RWPE2 (cell line): ENCODE results near the gene SMARCA4.

Experiments used
- ATAC-seq: fragments of 200-7000 bp; cut with Tn5 transposase; 3 replicates; pipeline ENCODE4 v1.9.1; 2021; ENCODE audit warnings: low read depth
- DNase-seq: peaks from one replicate; pipeline ENCODE4 v3.0.0-alpha.2; 2020; ENCODE audit warnings: low spot score
- H3K27ac ChIP-seq: fragments of 450-650 bp; 2 replicates; pipeline ENCODE4 v1.5.1; 2017; ENCODE audit warnings: mild to moderate bottlenecking; ENCODE audit not compliant: poor library complexity, severe bottlenecking
- H3K27me3 ChIP-seq: fragments of 250-450 bp; sonication (Bioruptor Pico); 2 replicates; pipeline ENCODE4 v1.5.1; 2021; ENCODE audit warnings: mild to moderate bottlenecking, moderate library complexity; ENCODE audit not compliant: insufficient read depth, poor library complexity, severe bottlenecking
- H3K36me3 ChIP-seq: fragments of 250-450 bp; sonication (Bioruptor Pico); 2 replicates; pipeline ENCODE4 v1.5.1; 2020; ENCODE audit warnings: low read depth, mild to moderate bottlenecking, moderate library complexity
- H3K4me1 ChIP-seq: fragments of 250-450 bp; sonication (Bioruptor Pico); 2 replicates; pipeline ENCODE4 v1.5.1; 2021; ENCODE audit warnings: mild to moderate bottlenecking, moderate library complexity; ENCODE audit not compliant: insufficient read depth, poor library complexity, severe bottlenecking
- H3K4me3 ChIP-seq: fragments of 250-450 bp; sonication (Bioruptor Pico); 2 replicates; pipeline ENCODE4 v1.5.1; 2021; ENCODE audit warnings: mild to moderate bottlenecking, moderate library complexity; ENCODE audit not compliant: severe bottlenecking
- H3K9me3 ChIP-seq: fragments of 250-450 bp; sonication (Bioruptor Pico); 2 replicates; pipeline ENCODE4 v1.5.1; 2021; ENCODE audit warnings: mild to moderate bottlenecking, moderate library complexity; ENCODE audit not compliant: severe bottlenecking
- CTCF ChIP-seq: fragments of 450-650 bp; IDR thresholded peaks from one replicate; pipeline ENCODE4 v1.5.1; 2017; ENCODE audit warnings: mild to moderate bottlenecking, moderate library complexity; ENCODE audit not compliant: poor library complexity, severe bottlenecking

The SMARCA4 gene

DNA sequence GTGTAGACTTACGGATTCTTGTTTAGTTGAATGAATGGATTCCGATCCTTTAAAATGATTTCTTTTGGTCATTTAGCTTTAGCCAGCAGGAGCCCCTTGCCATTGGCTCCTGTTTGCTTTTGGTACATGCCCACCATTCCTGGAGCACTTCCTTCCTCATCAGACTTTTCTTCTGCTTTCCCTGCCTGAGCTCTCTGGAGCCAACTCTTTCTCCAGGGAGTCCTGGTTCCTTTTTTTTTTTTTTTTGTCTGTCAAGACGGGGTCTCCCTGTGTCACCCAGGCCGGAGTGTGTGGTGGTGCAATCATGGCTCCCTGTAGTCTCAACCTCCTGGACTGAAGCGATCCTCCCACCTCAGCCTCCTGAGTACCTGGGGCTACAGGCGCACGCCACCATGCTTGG lies 37.8 kb downstream of the SMARCA4 start:
- H3K4me3 ChIP-seq: no peak overlapping the region
- DNase-seq (no peak), ATAC-seq (no peak)
- H3K9me3 ChIP-seq: no peaks in the 10 kb centered on the region
- no peaks in the 10 kb centered on the region for H3K4me1 ChIP-seq
- no peak for TF ChIP-seq CTCF
- H3K27ac ChIP-seq: no peak overlapping the region
- H3K27me3 ChIP-seq: no peaks in the 10 kb centered on the region
- H3K36me3 ChIP-seq: peaks cover 78% of the 10 kb centered on the region

GRCh38 chr19:11005521-11005920 lies 44.7 kb downstream of the SMARCA4 start:
- DNase-seq: no peak
- H3K4me1 ChIP-seq: no peaks in the 10 kb centered on the region
- no peak for TF ChIP-seq CTCF
- no peak for ATAC-seq
- H3K36me3 ChIP-seq: peaks cover 65% of the 10 kb centered on the region
- no peak overlapping the region for H3K27ac ChIP-seq
- H3K27me3 ChIP-seq: no peaks in the 10 kb centered on the region
- H3K4me3 ChIP-seq: no peak overlapping the region
- no peaks in the 10 kb centered on the region for H3K9me3 ChIP-seq

GRCh38 chr19:11007385-11007784 lies 46.6 kb downstream of the SMARCA4 start:
- H3K9me3 ChIP-seq: no peaks in the 10 kb centered on the region
- no peak for TF ChIP-seq CTCF
- H3K27me3 ChIP-seq: no peaks in the 10 kb centered on the region
- H3K36me3 ChIP-seq: peaks cover 77% of the 10 kb centered on the region
- no peaks in the 10 kb centered on the region for H3K4me1 ChIP-seq
- DNase-seq (no peak), ATAC-seq (no peak)
- no peak overlapping the region for H3K4me3 ChIP-seq
- H3K27ac ChIP-seq: no peak overlapping the region

DNA sequence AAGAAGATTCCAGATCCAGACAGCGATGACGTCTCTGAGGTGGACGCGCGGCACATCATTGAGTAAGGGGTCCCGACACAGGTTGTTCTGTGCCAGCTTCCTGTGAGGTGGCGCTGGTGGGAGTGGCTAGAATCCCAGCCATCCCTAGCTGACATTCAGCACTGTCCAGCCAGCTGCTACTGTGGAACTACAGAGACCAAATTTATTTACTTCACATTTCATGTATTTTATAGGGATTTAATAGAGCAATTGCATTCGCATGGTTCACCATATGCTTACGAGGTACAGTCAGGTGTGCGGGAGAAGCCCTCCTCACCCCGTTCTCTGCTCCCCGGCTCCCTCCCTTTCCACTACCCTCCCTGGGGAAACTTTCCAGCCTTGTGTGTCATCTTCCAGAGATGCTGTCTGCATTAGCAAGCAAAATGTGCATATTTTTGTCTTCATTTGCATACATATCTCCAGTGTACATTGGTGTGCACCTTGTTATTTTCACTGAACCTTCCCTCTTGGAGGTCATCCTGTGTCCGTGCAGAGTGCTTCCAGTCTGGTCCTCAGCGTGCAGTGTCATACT lies 47.2 kb downstream of the SMARCA4 start:
- Histone ChIP-seq H3K27me3 (no peaks in the 10 kb centered on the region), H3K36me3 (peaks cover 80% of the 10 kb centered on the region), H3K9me3 (no peaks in the 10 kb centered on the region), H3K27ac (no peak overlapping the region), H3K4me1 (no peaks in the 10 kb centered on the region), H3K4me3 (no peak overlapping the region)
- DNase-seq (no peak), ATAC-seq (no peak)
- TF ChIP-seq CTCF: no peak

DNA sequence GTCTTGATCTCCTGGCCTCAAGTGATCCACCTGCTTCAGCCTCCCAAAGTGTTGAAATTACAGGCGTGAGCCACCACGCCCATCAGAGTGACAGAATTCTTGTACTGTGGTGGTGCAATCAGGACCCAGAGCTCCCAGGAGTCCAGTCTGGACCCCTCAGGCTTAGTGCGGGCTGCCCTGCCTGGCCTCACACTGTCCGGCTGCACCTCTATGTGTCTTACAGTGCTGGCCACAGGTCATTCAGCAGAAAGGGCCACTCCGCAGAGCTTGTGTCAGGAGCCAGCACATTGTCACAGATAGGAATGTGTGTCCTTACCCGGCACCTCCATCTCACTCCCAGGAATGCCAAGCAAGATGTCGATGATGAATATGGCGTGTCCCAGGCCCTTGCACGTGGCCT lies 49.2 kb downstream of the SMARCA4 start:
- no peak for DNase-seq
- H3K27me3 ChIP-seq: no peaks in the 10 kb centered on the region
- H3K4me3 ChIP-seq: no peak overlapping the region
- peaks cover 86% of the 10 kb centered on the region for H3K36me3 ChIP-seq
- H3K9me3 ChIP-seq: no peaks in the 10 kb centered on the region
- no peak for ATAC-seq
- no peak overlapping the region for H3K27ac ChIP-seq
- TF ChIP-seq CTCF: no peak
- no peaks in the 10 kb centered on the region for H3K4me1 ChIP-seq
